GM12878 (cell line): ENCODE measurements around the gene RSF1. TPM values are rescaled to one million over a fixed set of nuclear protein-coding genes. Genes with fewer than 3 reads are reported as not detected.

Experiments used
- ATAC-seq: fragments of 200-7000 bp; cut with Tn5 transposase; 3 replicates; pipeline ENCODE4 v1.9.1; 2020; ENCODE audit warnings: mild to moderate bottlenecking, moderate library complexity
- BruUV-seq: library from RNA; stranded (reverse); fragments of 400-500 nt; replicated peaks from 2 replicates; lab custom pipeline; 2021; lab: Mats Ljungman, UMichigan
- CTCF ChIA-PET: fragments of 300-600 bp; sonication (Branson Sonifier 250); formaldehyde crosslinking; extraction: SDS; loops from one replicate; lab custom pipeline; 2021; ENCODE audit warnings: inconsistent platforms; lab: Yijun Ruan, JAX
- POLR2A ChIA-PET: fragments of 350-600 bp; formaldehyde crosslinking; extraction: SDS; loops from one replicate; lab custom pipeline; 2021; ENCODE audit warnings: inconsistent platforms; lab: Charles Lee
- RAD21 ChIA-PET: fragments of 300-600 bp; sonication (Branson Sonifier 250); formaldehyde crosslinking; loops from one replicate; lab custom pipeline; 2023; ENCODE audit warnings: antibody characterized with exemption; ENCODE audit not compliant: unreplicated experiment; lab: Charles Lee
- SMC1A ChIA-PET: fragments of 300-600 bp; sonication (Branson Sonifier 250); formaldehyde crosslinking; loops from one replicate; lab custom pipeline; 2023; ENCODE audit not compliant: unreplicated experiment, uncharacterized antibody; lab: Charles Lee
- DNase-seq: peaks from one replicate; pipeline ENCODE4 v3.0.0-alpha.2; 2011; ENCODE audit warnings: low read depth, low spot score
- FAIRE-seq: peaks from 3 replicates; lab custom pipeline; 2011; peaks lifted over from hg19 to GRCh38; lab: Jason Lieb, UNC
- H2AFZ ChIP-seq: 2 replicates; pipeline ENCODE4 v1.6.0; 2011; ENCODE audit warnings: low read depth, low read length, control low read depth; ENCODE audit not compliant: control insufficient read depth
- H3K27ac ChIP-seq: 2 replicates; pipeline ENCODE4 v1.5.1; 2011; ENCODE audit warnings: control low read depth; ENCODE audit not compliant: control insufficient read depth, insufficient read depth
- H3K27me3 ChIP-seq, 2 experiments: replicated peaks in 1 of 2; 2 replicates each; pipeline versions ENCODE4 v1.6.0 to v1.6.1; 2011; ENCODE audit warnings: low read length in 1 of 2; ENCODE audit not compliant: control insufficient read depth in 2 of 2, insufficient read depth in 2 of 2
- H3K36me3 ChIP-seq, 2 experiments: 2 replicates each; pipeline ENCODE4 v1.5.1; 2011; ENCODE audit warnings: low read length in 1 of 2; ENCODE audit not compliant: control insufficient read depth in 2 of 2, insufficient read depth in 2 of 2
- H3K4me1 ChIP-seq: 2 replicates; pipeline ENCODE4 v1.6.1; 2011; ENCODE audit warnings: mild to moderate bottlenecking, low read length, moderate library complexity, mixed read lengths; ENCODE audit not compliant: control insufficient read depth, insufficient read depth
- H3K4me2 ChIP-seq: 2 replicates; pipeline ENCODE4 v1.6.0; 2011; ENCODE audit warnings: control low read depth; ENCODE audit not compliant: control insufficient read depth, insufficient read depth
- H3K4me3 ChIP-seq: fragments of 200-600 bp; sonication (generic); 2 replicates; pipeline ENCODE4 v1.5.1; 2016
- H3K79me2 ChIP-seq: 2 replicates; pipeline ENCODE4 v1.6.0; 2011; ENCODE audit warnings: low read length; ENCODE audit not compliant: control insufficient read depth, insufficient read depth
- H3K9ac ChIP-seq: 2 replicates; pipeline ENCODE4 v1.8.0; 2011; ENCODE audit warnings: low read length, control low read depth, mixed read lengths; ENCODE audit not compliant: control insufficient read depth, insufficient read depth
- H3K9me3 ChIP-seq: replicated peaks from 3 replicates; pipeline ENCODE4 v1.5.1; 2011; ENCODE audit warnings: mild to moderate bottlenecking, low read length; ENCODE audit not compliant: control insufficient read depth, insufficient read depth
- H4K20me1 ChIP-seq: 2 replicates; pipeline ENCODE4 v1.6.0; 2011; ENCODE audit not compliant: control insufficient read depth, insufficient read depth
- JUNB ChIP-seq: IDR thresholded peaks from 2 replicates; pipeline ENCODE4 v1.6.1; 2016; ENCODE audit warnings: antibody characterized with exemption, mild to moderate bottlenecking
- MEF2B ChIP-seq: fragments of 450-650 bp; IDR thresholded peaks from 2 replicates; pipeline ENCODE4 v1.6.1; 2018; ENCODE audit warnings: mild to moderate bottlenecking, moderate library complexity; ENCODE audit not compliant: partially characterized antibody, poor library complexity, severe bottlenecking
- NBN ChIP-seq: fragments of 450-650 bp; IDR thresholded peaks from 2 replicates; pipeline ENCODE4 v1.6.1; 2016
- NR2C2 ChIP-seq: IDR thresholded peaks from 2 replicates; pipeline ENCODE4 v1.6.1; 2011; ENCODE audit warnings: borderline replicate concordance, low read depth; ENCODE audit not compliant: control insufficient read depth, insufficient read length
- SPI1 ChIP-seq: IDR thresholded peaks from 2 replicates; pipeline ENCODE4 v1.6.1; 2011; ENCODE audit warnings: low read depth, mild to moderate bottlenecking, low read length, moderate library complexity, borderline replicate concordance; ENCODE audit not compliant: insufficient read depth
- SREBF2 ChIP-seq: IDR thresholded peaks from 2 replicates; pipeline ENCODE4 v1.6.1; 2012; ENCODE audit warnings: mild to moderate bottlenecking, low read length
- ZNF217 ChIP-seq: fragments of 450-650 bp; IDR thresholded peaks from 2 replicates; pipeline ENCODE4 v1.6.1; 2017; ENCODE audit warnings: antibody characterized with exemption, mild to moderate bottlenecking
- WGBS: methylation state at CpG from one replicate; pipeline ENCODE4 v1.1.6; 2016; ENCODE audit warnings: low lambda C conversion rate; ENCODE audit not compliant: insufficient replicate concordance, insufficient coverage; ENCODE audit errors: missing lambda C conversion rate; 5-methylcytosine and 5-hydroxymethylcytosine counted together
- in situ Hi-C: fragments of 300-500 bp; cut with MboI; formaldehyde crosslinking; loops from 9 replicates; pipeline ENCODE4 v1.14.3; 2018; ENCODE audit warnings: mixed read lengths
- intact Hi-C: fragments of 100-400 bp; cut with micrococcal nuclease; formaldehyde crosslinking; loops from one replicate; pipeline ENCODE4 v1.14.2; 2022; ENCODE audit not compliant: unreplicated experiment
- polyA plus RNA-seq, 11 experiments: library from polyadenylated mRNA; depleted of rRNA in 4 of 11; unstranded in 6 of 11; stranded (reverse) in 5 of 11; fragments of >200 nt; fragmentation: Nextera tagmentation in 4 of 11; fragmentation: Illumina TruSeq in 1 of 11; extraction: Ambion mirVana in 4 of 11; extraction: Trizol in 1 of 11; gene quantifications; 1 replicate in 1 of 11; 2 replicates in 10 of 11; pipeline versions ENCODE4 v1.2.1 to v1.2.3, GENCODE V29; 2011 to 2016; ENCODE audit warnings: inconsistent platforms in 2 of 11, missing spikeins in 2 of 11, low read depth in 1 of 11
- total RNA-seq, 4 experiments: library from RNA; depleted of rRNA in 3 of 4; stranded (reverse); fragments of >200 nt in 3 of 4; fragmentation: Illumina TruSeq in 1 of 4; extraction: Trizol in 1 of 4; gene quantifications; 2 replicates each; pipeline versions ENCODE4 v1.2.1 to v1.2.3, GENCODE V29; 2013 to 2021
- TF ChIP-seq, protein P1 (sequence below): fragments of 450-650 bp; IDR thresholded peaks from 2 replicates; pipeline ENCODE4 v1.6.1; 2017; ENCODE audit warnings: mild to moderate bottlenecking
- TF ChIP-seq, protein P2 (sequence below): fragments of 450-650 bp; IDR thresholded peaks from 2 replicates; pipeline ENCODE4 v1.6.1; 2018; ENCODE audit warnings: borderline replicate concordance, mild to moderate bottlenecking; ENCODE audit not compliant: partially characterized antibody

Gene RSF1
- total and polyA plus RNA-seq, 10 of the 15 experiments (the other 5 are each of a cell fraction or from before 2014, with no cell fraction given): 9.0 to 45.3 (median 30.0) TPM

DNA sequence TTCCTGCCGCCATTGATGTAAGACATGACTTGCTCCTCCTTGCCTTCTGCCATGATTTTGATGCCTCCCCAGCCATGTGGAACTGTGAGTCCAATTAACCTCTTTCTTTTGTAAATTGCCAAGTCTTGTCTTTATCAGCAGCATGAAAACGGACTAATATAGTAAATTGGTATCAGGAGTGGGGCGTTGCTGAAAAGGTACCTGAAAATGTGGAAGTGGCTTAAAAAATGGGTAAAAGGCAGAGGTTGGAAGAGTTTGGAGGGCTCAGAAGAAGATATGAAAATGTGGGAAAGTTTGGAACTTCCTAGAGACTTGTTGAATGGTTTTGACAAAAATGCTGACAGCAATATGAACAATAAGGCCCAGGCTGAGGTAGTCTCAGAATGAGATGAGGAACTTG is 89.7 kb downstream of the RSF1 start (continued):
- TF ChIP-seq, protein P1, sequence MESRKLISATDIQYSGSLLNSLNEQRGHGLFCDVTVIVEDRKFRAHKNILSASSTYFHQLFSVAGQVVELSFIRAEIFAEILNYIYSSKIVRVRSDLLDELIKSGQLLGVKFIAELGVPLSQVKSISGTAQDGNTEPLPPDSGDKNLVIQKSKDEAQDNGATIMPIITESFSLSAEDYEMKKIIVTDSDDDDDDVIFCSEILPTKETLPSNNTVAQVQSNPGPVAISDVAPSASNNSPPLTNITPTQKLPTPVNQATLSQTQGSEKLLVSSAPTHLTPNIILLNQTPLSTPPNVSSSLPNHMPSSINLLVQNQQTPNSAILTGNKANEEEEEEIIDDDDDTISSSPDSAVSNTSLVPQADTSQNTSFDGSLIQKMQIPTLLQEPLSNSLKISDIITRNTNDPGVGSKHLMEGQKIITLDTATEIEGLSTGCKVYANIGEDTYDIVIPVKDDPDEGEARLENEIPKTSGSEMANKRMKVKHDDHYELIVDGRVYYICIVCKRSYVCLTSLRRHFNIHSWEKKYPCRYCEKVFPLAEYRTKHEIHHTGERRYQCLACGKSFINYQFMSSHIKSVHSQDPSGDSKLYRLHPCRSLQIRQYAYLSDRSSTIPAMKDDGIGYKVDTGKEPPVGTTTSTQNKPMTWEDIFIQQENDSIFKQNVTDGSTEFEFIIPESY: no peak

DNA sequence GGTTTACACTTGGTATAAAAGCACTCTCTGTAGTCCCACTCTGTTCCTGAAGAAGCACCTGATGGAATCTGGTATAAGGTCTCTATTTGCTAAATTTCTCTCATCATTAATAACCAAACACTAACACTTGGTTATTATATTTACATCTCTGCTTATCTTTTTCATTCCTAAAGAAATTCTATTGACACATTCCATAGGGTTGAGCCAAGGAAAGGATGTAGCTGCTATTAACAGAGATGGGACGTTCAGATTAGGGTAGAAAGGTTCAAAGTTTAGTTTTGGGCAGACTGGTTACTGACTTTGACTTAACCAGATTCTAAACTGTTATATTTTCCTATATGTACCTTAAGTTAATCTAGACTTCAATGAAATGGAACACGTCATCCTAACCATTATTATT is 91.5 kb downstream of the RSF1 start:
- SMC1A ChIA-PET: interaction anchor here (0.6 kb wide), 1 partner anchor 87 kb away, joined by 3 read pairs; no protein-coding TSS in a partner anchor
- RAD21 ChIA-PET: no interaction called here
- Histone ChIP-seq H3K27me3 (no peaks in the 10 kb centered on the region), H3K27ac (no peak overlapping the region), H3K4me2 (no peak overlapping the region), H3K36me3 (peaks cover 0 to 8% of the 10 kb centered on the region in 2 experiments; a peak in 2 of 4 replicates), H3K9me3 (peaks cover 16% of the 10 kb centered on the region; the same call in 2 of the 3 replicates), H4K20me1 (no peaks in the 10 kb centered on the region), H3K4me1 (peaks cover 14% of the 10 kb centered on the region), H3K9ac (no peak overlapping the region), H3K4me3 (no peak overlapping the region), H2AFZ (no peak overlapping the region), H3K79me2 (peaks cover 2% of the 10 kb centered on the region)
- 70% methylated on average over 2 of the region's 2 CpGs for WGBS
- intact Hi-C loops (loop anchor here (5.0 kb wide), 1 partner anchor 88 kb away; no protein-coding TSS in a partner anchor), in situ Hi-C loops (no loop called here)
- ATAC-seq: no peak
- no peak for DNase-seq
- no peak for TF ChIP-seq NBN
- TF ChIP-seq NR2C2: no peak
- no peak for TF ChIP-seq JUNB
- no peak for TF ChIP-seq SPI1
- no peak for TF ChIP-seq MEF2B
- no peak for TF ChIP-seq SREBF2
- TF ChIP-seq, protein P2, sequence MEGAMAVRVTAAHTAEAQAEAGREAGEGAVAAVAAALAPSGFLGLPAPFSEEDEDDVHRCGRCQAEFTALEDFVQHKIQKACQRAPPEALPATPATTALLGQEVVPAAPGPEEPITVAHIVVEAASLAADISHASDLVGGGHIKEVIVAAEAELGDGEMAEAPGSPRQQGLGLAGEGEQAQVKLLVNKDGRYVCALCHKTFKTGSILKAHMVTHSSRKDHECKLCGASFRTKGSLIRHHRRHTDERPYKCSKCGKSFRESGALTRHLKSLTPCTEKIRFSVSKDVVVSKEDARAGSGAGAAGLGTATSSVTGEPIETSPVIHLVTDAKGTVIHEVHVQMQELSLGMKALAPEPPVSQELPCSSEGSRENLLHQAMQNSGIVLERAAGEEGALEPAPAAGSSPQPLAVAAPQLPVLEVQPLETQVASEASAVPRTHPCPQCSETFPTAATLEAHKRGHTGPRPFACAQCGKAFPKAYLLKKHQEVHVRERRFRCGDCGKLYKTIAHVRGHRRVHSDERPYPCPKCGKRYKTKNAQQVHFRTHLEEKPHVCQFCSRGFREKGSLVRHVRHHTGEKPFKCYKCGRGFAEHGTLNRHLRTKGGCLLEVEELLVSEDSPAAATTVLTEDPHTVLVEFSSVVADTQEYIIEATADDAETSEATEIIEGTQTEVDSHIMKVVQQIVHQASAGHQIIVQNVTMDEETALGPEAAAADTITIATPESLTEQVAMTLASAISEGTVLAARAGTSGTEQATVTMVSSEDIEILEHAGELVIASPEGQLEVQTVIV: no peak
- TF ChIP-seq ZNF217: no peak
- CTCF ChIA-PET: interaction anchor here (0.6 kb wide), 1 partner anchor 69 kb away, joined by 3 read pairs; no protein-coding TSS in a partner anchor
- no peak for FAIRE-seq
- no TSS peak for BruUV-seq
- POLR2A ChIA-PET: no interaction called here
